CD4-positive, alpha-beta T cell (primary cell): ENCODE data around the gene OTUD4. TPM values are rescaled to one million over a fixed set of nuclear protein-coding genes. Genes with fewer than 3 reads are reported as not detected.
"Not testable (repeated sequence)": the region's sequence is repeated elsewhere in the genome, so short reads cannot be mapped to it uniquely, and the experiment has no call there.

ENCODE experiments used
- ATAC-seq: fragments of 200-7000 bp; cut with Tn5 transposase; one replicate; pipeline ENCODE4 v1.10.0; 2022; ENCODE audit warnings: mild to moderate bottlenecking; ENCODE audit not compliant: poor library complexity
- CTCF ChIA-PET: fragments of 350-600 bp; sonication (Branson Sonifier 250); formaldehyde crosslinking; loops from one replicate; lab custom pipeline; 2021; ENCODE audit warnings: antibody characterized with exemption, inconsistent platforms; lab: Charles Lee
- POLR2A ChIA-PET: fragments of 350-600 bp; sonication (Branson Sonifier 250); formaldehyde crosslinking; loops from one replicate; lab custom pipeline; 2021; ENCODE audit warnings: antibody characterized with exemption, inconsistent platforms; lab: Charles Lee
- DNase-seq, 14 experiments: peaks; one replicate each; pipeline ENCODE4 v3.0.0-alpha.2; 2013 to 2020; ENCODE audit warnings: mixed read lengths in 2 of 14
- H3K27ac ChIP-seq, 2 donors: one replicate each; pipeline versions ENCODE4 v1.5.1 to v1.7.0; 2013; ENCODE audit warnings: low read length in 2 of 2, low read depth in 1 of 2, mild to moderate bottlenecking in 1 of 2
- H3K27me3 ChIP-seq, 2 experiments: 1 replicate in 1 of 2; 2 replicates in 1 of 2; pipeline versions ENCODE4 v1.6.1 to v1.7.0; 2013; ENCODE audit warnings: low read length in 2 of 2, control low read depth in 1 of 2, mild to moderate bottlenecking in 1 of 2, moderate library complexity in 1 of 2; ENCODE audit not compliant: insufficient read depth in 2 of 2, control insufficient read depth in 1 of 2
- H3K36me3 ChIP-seq: one replicate; pipeline ENCODE4 v1.6.1; 2013; ENCODE audit warnings: low read length, control low read depth; ENCODE audit not compliant: insufficient read depth
- H3K4me1 ChIP-seq: one replicate; pipeline ENCODE4 v1.6.1; 2013; ENCODE audit warnings: low read length, control low read depth; ENCODE audit not compliant: insufficient read depth
- H3K4me3 ChIP-seq: one replicate; pipeline ENCODE4 v1.5.1; 2013; ENCODE audit warnings: mild to moderate bottlenecking, low read length, moderate library complexity
- H3K9me3 ChIP-seq, 2 experiments: 1 replicate in 1 of 2; 2 replicates in 1 of 2; pipeline versions ENCODE4 v1.6.1 to v1.7.0; 2013; ENCODE audit warnings: low read length in 2 of 2, mild to moderate bottlenecking in 2 of 2, control low read depth in 1 of 2, moderate library complexity in 1 of 2; ENCODE audit not compliant: control insufficient read depth in 1 of 2, insufficient read depth in 1 of 2
- H3K27ac Mint-ChIP-seq: one replicate; pipeline ENCODE4 v1.8.0; 2020; ENCODE audit warnings: mixed read lengths
- H3K27me3 Mint-ChIP-seq: one replicate; pipeline ENCODE4 v1.8.0; 2021; ENCODE audit warnings: mixed read lengths
- H3K36me3 Mint-ChIP-seq: one replicate; pipeline ENCODE4 v1.8.0; 2021; ENCODE audit warnings: low read depth, mixed read lengths
- H3K4me1 Mint-ChIP-seq: one replicate; pipeline ENCODE4 v1.8.0; 2021; ENCODE audit warnings: low read depth, mixed read lengths
- H3K4me3 Mint-ChIP-seq: one replicate; pipeline ENCODE4 v1.8.0; 2020; ENCODE audit warnings: mild to moderate bottlenecking, mixed read lengths
- H3K9me3 Mint-ChIP-seq: one replicate; pipeline ENCODE4 v1.8.0; 2020; ENCODE audit warnings: mixed read lengths
- intact Hi-C, 2 experiments: fragments of 100-400 bp; cut with DNase I in 1 of 2; cut with micrococcal nuclease in 1 of 2; formaldehyde crosslinking; loops; one replicate each; pipeline versions ENCODE4 v1.15.1 to v1.9.0; 2023 to 2025; cut with DNase I, micrococcal nuclease
- total RNA-seq, 174 experiments: library from RNA in 2 of 174; stranded (reverse) in 2 of 174; gene quantifications; one replicate each; pipeline ENCODE4 v1.2.3 and lab custom pipeline; 2021 to 2026
- TF ChIP-seq, protein P1 (sequence below): fragments of 200-600 bp; IDR thresholded peaks from one replicate; pipeline ENCODE4 v1.8.0; 2022; ENCODE audit warnings: antibody characterized with exemption, mild to moderate bottlenecking

OTUD4 gene
- total RNA-seq, 2 experiments from 2014 or later: 75.1 to 81.1 TPM

DNA sequence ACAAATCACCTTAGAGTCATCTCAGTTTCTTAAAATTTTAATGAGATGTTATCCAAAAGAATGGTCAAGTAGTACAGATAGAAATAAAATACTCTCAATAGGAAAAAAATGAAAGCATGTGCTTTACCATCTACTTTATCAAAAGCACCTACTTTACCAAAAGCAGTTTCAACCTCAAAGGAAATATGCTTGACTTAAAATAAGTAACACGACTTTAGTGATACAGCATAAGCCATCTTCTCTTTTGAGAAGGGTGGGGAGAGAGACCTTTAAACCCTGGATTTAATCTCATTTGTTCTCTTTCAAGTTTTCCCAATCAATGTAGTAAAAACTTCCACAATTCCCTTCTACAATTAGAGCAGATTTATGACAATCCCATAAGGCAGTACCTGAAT is 26.5 kb downstream of the OTUD4 start:
- Histone ChIP-seq H3K27me3 (no peaks in the 10 kb centered on the region), H3K9me3 (no peaks in the 10 kb centered on the region), H3K4me3 (no peak overlapping the region), H3K4me1 (no peaks in the 10 kb centered on the region), H3K36me3 (peaks cover 88% of the 10 kb centered on the region), H3K27ac (no peak overlapping the region)
- intact Hi-C loops: no loop called here
- CTCF ChIA-PET: interaction anchor here (0.6 to 1.3 kb wide), 3 partner anchors 16 to 234 kb away, joined by 3 to 6 read pairs (median 3); no protein-coding TSS in a partner anchor
- no peak overlapping the region for H3K27ac Mint-ChIP-seq
- DNase-seq (no peak), ATAC-seq (no peak)
- no peak overlapping the region for H3K4me3 Mint-ChIP-seq
- TF ChIP-seq, protein P1, sequence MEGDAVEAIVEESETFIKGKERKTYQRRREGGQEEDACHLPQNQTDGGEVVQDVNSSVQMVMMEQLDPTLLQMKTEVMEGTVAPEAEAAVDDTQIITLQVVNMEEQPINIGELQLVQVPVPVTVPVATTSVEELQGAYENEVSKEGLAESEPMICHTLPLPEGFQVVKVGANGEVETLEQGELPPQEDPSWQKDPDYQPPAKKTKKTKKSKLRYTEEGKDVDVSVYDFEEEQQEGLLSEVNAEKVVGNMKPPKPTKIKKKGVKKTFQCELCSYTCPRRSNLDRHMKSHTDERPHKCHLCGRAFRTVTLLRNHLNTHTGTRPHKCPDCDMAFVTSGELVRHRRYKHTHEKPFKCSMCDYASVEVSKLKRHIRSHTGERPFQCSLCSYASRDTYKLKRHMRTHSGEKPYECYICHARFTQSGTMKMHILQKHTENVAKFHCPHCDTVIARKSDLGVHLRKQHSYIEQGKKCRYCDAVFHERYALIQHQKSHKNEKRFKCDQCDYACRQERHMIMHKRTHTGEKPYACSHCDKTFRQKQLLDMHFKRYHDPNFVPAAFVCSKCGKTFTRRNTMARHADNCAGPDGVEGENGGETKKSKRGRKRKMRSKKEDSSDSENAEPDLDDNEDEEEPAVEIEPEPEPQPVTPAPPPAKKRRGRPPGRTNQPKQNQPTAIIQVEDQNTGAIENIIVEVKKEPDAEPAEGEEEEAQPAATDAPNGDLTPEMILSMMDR: no peak
- H3K4me1 Mint-ChIP-seq: no peaks in the 10 kb centered on the region
- POLR2A ChIA-PET: no interaction called here
- H3K36me3 Mint-ChIP-seq: peaks cover 87% of the 10 kb centered on the region
- H3K9me3 Mint-ChIP-seq: no peaks in the 10 kb centered on the region
- H3K27me3 Mint-ChIP-seq: no peaks in the 10 kb centered on the region

DNA sequence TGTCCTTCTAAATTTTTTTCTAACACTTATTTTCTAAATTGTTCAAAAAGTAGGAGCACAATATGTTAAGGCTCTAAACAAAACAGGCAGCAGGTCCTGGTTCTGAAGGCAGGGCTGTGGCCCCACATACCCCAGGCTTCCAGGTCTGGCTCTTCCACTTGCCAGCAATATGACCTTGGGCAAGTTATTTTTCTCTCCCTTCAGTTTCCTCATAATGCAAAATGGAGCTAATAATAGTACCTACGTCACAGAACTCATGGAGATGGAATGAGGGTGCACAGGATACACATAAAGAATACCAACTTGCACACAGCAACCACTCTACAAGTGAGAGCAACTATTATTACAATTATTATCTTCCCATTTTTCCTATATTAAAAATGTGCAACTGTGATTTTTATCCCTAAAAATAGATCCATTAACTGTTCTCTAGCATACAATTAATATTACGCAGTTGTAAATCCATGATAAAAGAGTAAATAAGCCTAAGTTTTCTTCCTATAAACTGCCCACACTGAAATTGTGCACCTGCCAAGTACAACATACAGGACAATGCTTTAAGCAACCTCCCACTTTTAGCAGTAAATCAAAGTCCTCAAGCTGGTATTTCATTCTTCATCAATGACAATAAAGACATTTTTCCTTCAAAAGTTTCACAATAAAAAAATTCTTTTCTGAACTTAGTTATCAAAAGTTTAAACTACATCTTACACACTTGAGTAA is 27.0 kb downstream of the OTUD4 start:
- intact Hi-C loops: no loop called here
- H3K27me3 Mint-ChIP-seq: no peaks in the 10 kb centered on the region
- ChIA-PET POLR2A (no interaction called here), CTCF (interaction anchor here (1.3 kb wide), 1 partner anchor 70 kb away, joined by 6 read pairs; no protein-coding TSS in a partner anchor)
- H3K27ac ChIP-seq: no peak overlapping the region
- no peak overlapping the region for H3K27ac Mint-ChIP-seq
- H3K9me3 ChIP-seq: no peaks in the 10 kb centered on the region
- H3K4me3 Mint-ChIP-seq: no peak overlapping the region
- H3K36me3 Mint-ChIP-seq: peaks cover 86% of the 10 kb centered on the region
- TF ChIP-seq, protein P1: no peak
- H3K4me3 ChIP-seq: no peak overlapping the region
- H3K4me1 Mint-ChIP-seq: no peaks in the 10 kb centered on the region
- DNase-seq (no peak), ATAC-seq (no peak)
- H3K27me3 ChIP-seq: no peaks in the 10 kb centered on the region
- no peaks in the 10 kb centered on the region for H3K4me1 ChIP-seq
- peaks cover 89% of the 10 kb centered on the region for H3K36me3 ChIP-seq
- no peaks in the 10 kb centered on the region for H3K9me3 Mint-ChIP-seq

DNA sequence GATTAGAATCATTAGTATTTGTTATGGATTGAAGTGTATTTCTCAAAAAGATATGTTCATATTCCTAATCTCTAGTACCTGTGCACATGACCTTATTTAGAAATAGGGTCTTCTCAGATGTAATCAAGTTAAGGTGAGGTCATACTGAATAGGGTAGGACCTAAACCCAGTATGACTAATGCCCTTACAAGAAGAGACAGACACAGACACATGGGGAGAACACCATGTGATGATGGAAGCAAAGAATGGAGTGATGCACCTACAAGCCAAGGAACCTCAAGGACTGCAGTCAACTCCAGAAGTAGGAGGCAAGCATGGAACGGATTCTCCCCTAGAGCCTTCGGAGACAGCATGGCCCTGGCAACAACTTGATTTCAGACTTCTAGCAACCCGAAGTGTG is 31.4 kb downstream of the OTUD4 start:
- H3K9me3 ChIP-seq: no peaks in the 10 kb centered on the region
- no peak overlapping the region for H3K4me3 Mint-ChIP-seq
- H3K9me3 Mint-ChIP-seq: no peaks in the 10 kb centered on the region
- intact Hi-C loops: no loop called here
- peaks cover 93% of the 10 kb centered on the region for H3K36me3 ChIP-seq
- ATAC-seq (no peak), DNase-seq (no peak)
- no peak overlapping the region for H3K4me3 ChIP-seq
- H3K27me3 Mint-ChIP-seq: no peaks in the 10 kb centered on the region
- H3K4me1 Mint-ChIP-seq: no peaks in the 10 kb centered on the region
- POLR2A ChIA-PET: no interaction called here
- peaks cover 84% of the 10 kb centered on the region for H3K36me3 Mint-ChIP-seq
- H3K27ac Mint-ChIP-seq: no peak overlapping the region
- no peak overlapping the region for H3K27ac ChIP-seq
- no peaks in the 10 kb centered on the region for H3K4me1 ChIP-seq
- TF ChIP-seq, protein P1: no peak
- CTCF ChIA-PET: no interaction called here
- H3K27me3 ChIP-seq: no peaks in the 10 kb centered on the region

DNA sequence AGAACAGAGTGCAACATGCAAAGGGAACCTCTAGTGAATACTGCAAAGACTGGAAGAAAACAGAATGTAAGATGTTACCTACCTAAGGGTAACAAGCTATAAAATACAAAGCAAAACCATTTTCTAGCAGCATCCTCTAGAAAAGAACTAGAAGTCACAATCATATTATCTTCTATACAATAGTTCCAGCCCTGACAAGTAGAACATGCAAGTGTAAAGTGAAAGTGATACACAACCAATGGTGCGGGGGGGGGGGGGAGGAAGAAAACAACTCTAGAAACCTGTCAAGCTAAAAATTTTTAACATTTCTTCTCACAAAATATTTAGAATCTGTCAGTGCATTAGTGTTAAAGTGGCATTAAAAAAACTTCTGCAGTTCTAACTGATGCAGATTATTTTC is 44.2 kb downstream of the OTUD4 start:
- H3K4me3 ChIP-seq, H3K9me3 Mint-ChIP-seq, H3K27me3 Mint-ChIP-seq, H3K4me1 ChIP-seq, H3K27ac ChIP-seq, H3K4me3 Mint-ChIP-seq, intact Hi-C loops, CTCF ChIA-PET, H3K9me3 ChIP-seq, H3K27me3 ChIP-seq: not testable (repeated sequence)
- peaks cover 79% of the 10 kb centered on the region for H3K36me3 Mint-ChIP-seq
- peaks cover 34% of the 10 kb centered on the region for H3K4me1 Mint-ChIP-seq
- peak overlapping the region; percentile 79 for H3K27ac Mint-ChIP-seq
- ATAC-seq (peak; percentile 29), DNase-seq (peak in 1 of 14 experiments; percentile 23)
- POLR2A ChIA-PET: interaction anchor here (1.0 kb wide), 1 partner anchor 11 kb away, joined by 3 read pairs; no protein-coding TSS in a partner anchor
- H3K36me3 ChIP-seq: peaks cover 38% of the 10 kb centered on the region
